ENCODE data around the gene NKTR. TPM values are rescaled to one million over a fixed set of nuclear protein-coding genes. Genes with fewer than 3 reads are reported as not detected.
"Not testable (repeated sequence)": the region's sequence is repeated elsewhere in the genome, so short reads cannot be mapped to it uniquely, and the experiment has no call there.

Gene NKTR
- total RNA-seq, 1 donor from 2014 or later: 21.2 TPM

- ATAC-seq: no peak
- DNase-seq (ENCODE audit: missing footprints): no peak
- intact Hi-C loops (cut with DNase I): no loop called here
These were observed 9.3 kb upstream of the NKTR start for GRCh38 chr3:42590989-42591756.

- ATAC-seq (no peak), DNase-seq (ENCODE audit: missing footprints) (no peak)
- intact Hi-C loops (cut with DNase I): no loop called here
These were observed 8.7 kb upstream of the NKTR start for GRCh38 chr3:42591811-42592210.

- ATAC-seq (no peak), DNase-seq (ENCODE audit: missing footprints) (no peak)
- intact Hi-C loops (cut with DNase I): no loop called here
These were observed 6.9 kb upstream of the NKTR start for GRCh38 chr3:42593635-42594034.

- DNase-seq (ENCODE audit: missing footprints) (no peak), ATAC-seq (no peak)
- intact Hi-C loops (cut with DNase I): no loop called here
These were observed 4.8 kb upstream of the NKTR start for GRCh38 chr3:42595682-42596081.

- ATAC-seq; DNase-seq (ENCODE audit: missing footprints); intact Hi-C loops (cut with DNase I): not testable (repeated sequence)
These were observed 3.4 kb upstream of the NKTR start for GRCh38 chr3:42597098-42597497.

- DNase-seq (ENCODE audit: missing footprints): peak; percentile 82
- peak; percentile 53 for ATAC-seq
- intact Hi-C loops (cut with DNase I): loop anchor here (2.0 kb wide), 1 partner anchor 52 kb away; the partner anchor contains the start of gene ZBTB47
These were observed 631 bp downstream of the NKTR start for GRCh38 chr3:42600958-42601675.

GRCh38 chr3:42601896-42602581, 1.6 kb downstream of the NKTR start:
- intact Hi-C loops (cut with DNase I): loop anchor here (2.0 kb wide), 1 partner anchor 51 kb away; the partner anchor contains the start of gene ZBTB47
- ATAC-seq (no peak), DNase-seq (ENCODE audit: missing footprints) (no peak)

GRCh38 chr3:42602961-42603360, 2.5 kb downstream of the NKTR start:
- DNase-seq (ENCODE audit: missing footprints): no peak
- ATAC-seq: no peak
- intact Hi-C loops (cut with DNase I): no loop called here

- intact Hi-C loops (cut with DNase I): no loop called here
- ATAC-seq (no peak), DNase-seq (ENCODE audit: missing footprints) (peak; percentile 13)
These were observed 5.2 kb downstream of the NKTR start for GRCh38 chr3:42605546-42606173.

- intact Hi-C loops (cut with DNase I): no loop called here
- peak; percentile 27 for ATAC-seq
- DNase-seq (ENCODE audit: missing footprints): peak; percentile 11
These were observed 8.1 kb downstream of the NKTR start for GRCh38 chr3:42608581-42608980.

- intact Hi-C loops (cut with DNase I): no loop called here
- DNase-seq (ENCODE audit: missing footprints) (no peak), ATAC-seq (no peak)
These were observed 10.5 kb downstream of the NKTR start for GRCh38 chr3:42610976-42611375.

- ATAC-seq (no peak), DNase-seq (ENCODE audit: missing footprints) (no peak)
- intact Hi-C loops (cut with DNase I): no loop called here
These were observed 11.7 kb downstream of the NKTR start for GRCh38 chr3:42612217-42612616.

- DNase-seq (ENCODE audit: missing footprints) (no peak), ATAC-seq (no peak)
- intact Hi-C loops (cut with DNase I): no loop called here
These were observed 12.4 kb downstream of the NKTR start for GRCh38 chr3:42612928-42613327.

GRCh38 chr3:42613462-42613861, 13.0 kb downstream of the NKTR start:
- DNase-seq (ENCODE audit: missing footprints): no peak
- intact Hi-C loops (cut with DNase I): no loop called here
- ATAC-seq: no peak

- no peak for DNase-seq (ENCODE audit: missing footprints)
- ATAC-seq: no peak
- intact Hi-C loops (cut with DNase I): no loop called here
These were observed 31.1 kb downstream of the NKTR start for GRCh38 chr3:42631620-42632019.

- intact Hi-C loops (cut with DNase I): no loop called here
- DNase-seq (ENCODE audit: missing footprints) (no peak), ATAC-seq (no peak)
These were observed 31.7 kb downstream of the NKTR start for GRCh38 chr3:42632146-42632545.

- no peak for DNase-seq (ENCODE audit: missing footprints)
- ATAC-seq: no peak
- intact Hi-C loops (cut with DNase I): no loop called here
These were observed 33.1 kb downstream of the NKTR start for GRCh38 chr3:42633544-42633943.

- no peak for DNase-seq (ENCODE audit: missing footprints)
- intact Hi-C loops (cut with DNase I): no loop called here
These were observed 34.6 kb downstream of the NKTR start for GRCh38 chr3:42635111-42635510.

GRCh38 chr3:42637001-42637400, 36.5 kb downstream of the NKTR start:
- intact Hi-C loops (cut with DNase I): no loop called here
- DNase-seq (ENCODE audit: missing footprints) (no peak), ATAC-seq (no peak)

More at GRCh38 chr3:42635111-42635510, 34.6 kb downstream of the NKTR start:
- ATAC-seq: no peak

All from Right ventricle myocardium inferior (tissue), 1 donor.